ENCODE data around the gene FAM43A.
A peak's percentile ranks its signal among the peaks of the same experiment; 100 is the strongest.

The FAM43A gene

DNA sequence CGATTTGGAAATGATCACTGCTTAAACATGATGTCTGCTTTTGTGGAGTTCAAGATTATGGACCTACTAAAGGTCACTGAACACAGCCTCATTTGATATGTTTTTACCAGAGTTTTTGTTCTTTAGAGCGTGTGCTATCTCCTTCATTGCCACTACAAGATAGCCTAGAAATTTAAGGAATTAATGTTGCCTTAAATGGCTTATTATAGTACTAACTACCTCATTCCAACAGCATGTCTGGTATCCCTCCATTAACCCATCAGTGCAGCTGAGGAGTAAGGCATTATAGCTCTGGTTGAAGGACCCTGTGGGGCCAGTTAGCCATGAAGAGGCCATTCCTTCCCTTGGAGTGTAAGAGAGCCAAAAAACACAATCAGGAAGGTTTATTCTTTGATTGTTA lies 2.3 kb upstream of the FAM43A start:
- H3K4me3 ChIP-seq (ENCODE audit: low read depth, low read length) = no peak overlapping the region
- DNase-seq (ENCODE audit: low read depth) = peak; percentile 35
- TF ChIP-seq CTCF (conservative IDR thresholded peaks at IDR 0.05; ENCODE audit: low read depth, low read length) = no peak

GRCh38 chr3:194685065-194685717 lies 492 bp upstream of the FAM43A start:
- H3K4me3 ChIP-seq (ENCODE audit: low read depth, low read length) = peak overlapping the region; percentile 80
- no peak for DNase-seq (ENCODE audit: low read depth)
- TF ChIP-seq CTCF (conservative IDR thresholded peaks at IDR 0.05; ENCODE audit: low read depth, low read length) = no peak

DNA sequence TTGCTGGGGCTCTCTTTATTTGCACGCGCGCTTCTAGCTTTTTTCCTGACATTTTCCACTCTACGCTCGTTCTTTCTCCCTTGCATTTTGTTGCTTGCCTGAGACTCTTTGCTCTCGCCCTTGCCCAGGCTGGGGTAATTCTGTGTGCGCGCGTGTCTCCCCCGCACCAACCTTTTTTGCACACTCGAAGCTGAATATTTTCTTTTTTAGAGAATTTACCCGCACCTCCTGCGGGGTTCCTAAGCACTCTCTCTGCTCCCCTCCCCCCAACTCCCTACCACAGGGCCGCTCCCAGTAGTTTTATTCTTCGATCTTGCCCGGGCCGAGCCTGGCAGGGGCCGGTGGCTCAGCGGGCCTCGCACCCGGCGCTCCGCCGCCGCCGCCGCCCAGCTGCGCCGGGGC lies 732 bp downstream of the FAM43A start:
- no peak for TF ChIP-seq CTCF (conservative IDR thresholded peaks at IDR 0.05; ENCODE audit: low read depth, low read length)
- peak overlapping the region; percentile 80 for H3K4me3 ChIP-seq (ENCODE audit: low read depth, low read length)
- DNase-seq (ENCODE audit: low read depth) = peak; percentile 52

- DNase-seq (ENCODE audit: low read depth) = peak; percentile 69
- TF ChIP-seq CTCF (conservative IDR thresholded peaks at IDR 0.05; ENCODE audit: low read depth, low read length) = no peak
- H3K4me3 ChIP-seq (ENCODE audit: low read depth, low read length) = peak overlapping the region; percentile 80
Observed at GRCh38 chr3:194686816-194687637, 1.3 kb downstream of the FAM43A start.

GRCh38 chr3:194687638-194688199 lies 2.0 kb downstream of the FAM43A start:
- DNase-seq (ENCODE audit: low read depth) = peak; percentile 71
- H3K4me3 ChIP-seq (ENCODE audit: low read depth, low read length) = peak overlapping the region; percentile 80
- peak; percentile 35 for TF ChIP-seq CTCF (conservative IDR thresholded peaks at IDR 0.05; ENCODE audit: low read depth, low read length)

- H3K4me3 ChIP-seq (ENCODE audit: low read depth, low read length) = peak overlapping the region; percentile 80
- no peak for TF ChIP-seq CTCF (conservative IDR thresholded peaks at IDR 0.05; ENCODE audit: low read depth, low read length)
- peak; percentile 62 for DNase-seq (ENCODE audit: low read depth)
Observed at GRCh38 chr3:194688200-194688740, 2.6 kb downstream of the FAM43A start.
